Fibroblast of pulmonary artery (primary cell): ENCODE results near the gene ERBB2.
A peak's percentile ranks its signal among the peaks of the same experiment; 100 is the strongest.
"Not testable (repeated sequence)": the region's sequence is repeated elsewhere in the genome, so short reads cannot be mapped to it uniquely, and the experiment has no call there.

ENCODE experiments used
- DNase-seq: peaks from one replicate; pipeline ENCODE4 v3.0.0-alpha.2; 2010; ENCODE audit warnings: low read depth
- H3K4me3 ChIP-seq: replicated peaks from 2 replicates; pipeline ENCODE4 v1.5.1; 2011; ENCODE audit warnings: low read depth, mild to moderate bottlenecking, control low read depth, low read length, moderate library complexity
- CTCF ChIP-seq: IDR thresholded peaks from 2 replicates; pipeline ENCODE4 v1.5.1; 2011; ENCODE audit warnings: mild to moderate bottlenecking, control low read depth, low read length, inconsistent platforms; ENCODE audit errors: missing control alignments

Gene ERBB2

GRCh38 chr17:39694593-39694992, 5.3 kb upstream of the ERBB2 start:
- TF ChIP-seq CTCF: no peak
- no peak for DNase-seq
- no peak overlapping the region for H3K4me3 ChIP-seq

- H3K4me3 ChIP-seq: no peak overlapping the region
- no peak for TF ChIP-seq CTCF
- no peak for DNase-seq
Observed at GRCh38 chr17:39695089-39695474, 4.8 kb upstream of the ERBB2 start.

DNA sequence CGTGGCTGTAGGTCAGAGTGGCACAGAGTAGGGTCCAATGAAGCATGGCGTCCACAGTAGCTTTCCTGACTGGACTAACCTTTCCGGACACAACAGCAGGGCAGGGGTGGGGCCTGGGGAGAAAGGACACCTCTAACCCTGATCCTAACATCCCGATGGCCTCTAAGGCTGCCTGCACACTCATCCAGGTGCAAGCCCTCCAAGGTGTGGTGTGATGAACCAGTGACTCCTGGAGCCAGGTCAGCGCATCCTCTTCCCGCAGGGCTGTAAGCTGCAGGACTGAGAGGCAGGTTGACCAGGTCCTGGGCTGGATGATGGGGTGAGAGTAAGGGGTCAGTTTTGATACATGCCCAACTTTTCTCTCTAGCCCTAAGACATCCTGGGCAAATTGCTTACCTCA, 3.1 kb upstream of the ERBB2 start:
- TF ChIP-seq CTCF: no peak
- no peak overlapping the region for H3K4me3 ChIP-seq
- DNase-seq: no peak

GRCh38 chr17:39697961-39698360, 1.9 kb upstream of the ERBB2 start:
- H3K4me3 ChIP-seq: no peak overlapping the region
- no peak for DNase-seq
- TF ChIP-seq CTCF: no peak

GRCh38 chr17:39699157-39699817, 577 bp upstream of the ERBB2 start:
- DNase-seq: not testable (repeated sequence)
- peak overlapping the region; percentile 75 for H3K4me3 ChIP-seq

- TF ChIP-seq CTCF: no peak
- H3K4me3 ChIP-seq: peak overlapping the region; percentile 75
- peak; percentile 24 for DNase-seq
Observed at GRCh38 chr17:39700148-39700987, 504 bp downstream of the ERBB2 start.

DNA sequence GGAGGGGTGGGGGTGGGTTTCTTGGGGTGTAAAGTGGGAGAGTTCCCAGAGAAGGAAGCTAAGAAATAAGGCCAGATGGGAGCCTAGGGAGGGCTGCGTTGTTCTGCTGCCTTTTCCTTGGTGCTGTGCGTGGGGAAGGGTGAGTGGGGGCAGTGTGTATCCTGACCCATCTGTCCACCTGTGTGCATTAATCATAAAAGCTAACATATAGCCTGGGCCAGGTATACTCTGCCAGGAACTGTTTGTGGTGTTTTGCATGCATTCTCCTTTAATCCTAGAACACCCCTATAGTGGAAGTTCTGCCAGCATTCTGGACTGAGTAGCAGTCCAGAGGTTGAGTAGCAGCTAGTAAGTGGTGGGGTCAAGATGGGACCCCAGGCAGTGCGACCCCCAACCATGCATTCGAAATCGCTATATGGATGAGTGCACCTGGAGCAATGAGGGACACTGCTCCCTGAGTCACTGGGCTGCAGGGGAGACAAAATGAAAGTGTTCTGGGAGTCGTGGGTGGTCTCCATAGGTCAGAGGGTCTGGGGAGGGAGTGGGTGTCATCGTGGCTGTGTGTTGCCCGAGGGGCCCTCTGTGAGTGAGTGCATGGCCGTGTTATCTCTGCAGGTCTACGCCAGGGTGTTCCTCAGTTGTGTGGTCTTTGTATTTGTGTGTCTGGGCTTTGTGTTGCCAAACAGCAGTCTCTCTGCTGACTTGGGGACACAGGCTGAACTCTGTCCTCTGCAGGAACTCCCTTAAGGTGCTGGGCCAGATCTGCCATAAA, 1.3 kb downstream of the ERBB2 start:
- TF ChIP-seq CTCF: no peak
- H3K4me3 ChIP-seq: peak overlapping the region; percentile 75
- DNase-seq: no peak
